Pulmonary artery endothelial cell (primary cell): ENCODE measurements around the gene F10. TPM values are rescaled to one million over a fixed set of nuclear protein-coding genes. Genes with fewer than 3 reads are reported as not detected.
"Not testable (repeated sequence)": the region's sequence is repeated elsewhere in the genome, so short reads cannot be mapped to it uniquely, and the experiment has no call there.

Experiments
- DNase-seq: peaks from one replicate; pipeline ENCODE4 v3.0.0-alpha.2; 2011; ENCODE audit warnings: low read depth, low spot score
- total RNA-seq: library from RNA; depleted of rRNA; stranded (reverse); fragments of >200 nt; gene quantifications from 2 replicates; pipeline ENCODE4 v1.2.3, GENCODE V29; 2014

Gene F10
- total RNA-seq, 1 donor from 2014 or later = 0.13 TPM

DNA sequence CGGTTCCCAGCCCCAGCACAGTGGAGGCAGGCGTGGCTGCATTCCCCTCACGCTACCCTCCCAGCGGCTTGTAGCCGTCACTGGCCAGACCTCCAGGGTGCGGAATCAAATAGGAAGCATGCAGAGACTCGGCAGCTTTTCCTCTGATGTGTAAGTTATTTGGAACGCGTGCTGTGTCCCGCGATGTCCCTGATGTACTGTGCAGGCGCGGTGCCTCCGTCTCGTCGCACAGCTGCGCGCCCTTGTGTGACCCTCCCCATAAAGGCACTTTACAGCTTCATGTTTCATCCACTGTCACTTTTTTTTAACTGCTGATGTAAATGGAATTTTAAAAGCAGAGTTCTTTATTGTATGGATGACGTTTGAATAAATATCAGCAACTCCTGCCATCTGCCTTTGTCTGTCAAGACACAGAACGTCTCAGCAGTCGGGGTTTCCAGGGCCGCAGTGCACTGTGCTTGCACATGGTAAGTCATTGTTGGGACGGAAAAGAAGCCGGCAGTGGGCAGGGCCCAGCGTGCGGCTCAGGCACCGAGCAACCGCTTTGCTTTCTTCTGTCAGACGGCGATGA lies 24.4 kb upstream of the F10 start:
- DNase-seq = no peak

DNA sequence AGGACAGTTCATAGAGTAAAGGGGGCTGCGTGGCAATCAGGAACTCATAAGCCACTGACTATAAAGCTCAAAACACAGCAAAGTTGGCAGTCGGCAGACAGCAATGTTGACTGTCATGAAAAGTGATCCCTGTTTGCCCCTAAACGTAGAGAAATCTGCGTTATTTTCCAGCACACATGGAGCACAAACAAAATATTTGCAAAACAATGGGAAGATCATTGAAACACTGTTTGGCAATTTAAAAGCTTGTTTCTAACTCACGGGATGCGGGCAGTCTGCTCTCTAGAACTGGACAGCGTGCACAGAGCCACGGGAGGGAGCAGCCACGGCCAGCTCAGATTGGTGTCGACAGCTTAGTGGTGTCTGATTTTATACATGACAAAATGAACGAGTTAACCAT lies 23.5 kb upstream of the F10 start:
- DNase-seq = no peak

DNA sequence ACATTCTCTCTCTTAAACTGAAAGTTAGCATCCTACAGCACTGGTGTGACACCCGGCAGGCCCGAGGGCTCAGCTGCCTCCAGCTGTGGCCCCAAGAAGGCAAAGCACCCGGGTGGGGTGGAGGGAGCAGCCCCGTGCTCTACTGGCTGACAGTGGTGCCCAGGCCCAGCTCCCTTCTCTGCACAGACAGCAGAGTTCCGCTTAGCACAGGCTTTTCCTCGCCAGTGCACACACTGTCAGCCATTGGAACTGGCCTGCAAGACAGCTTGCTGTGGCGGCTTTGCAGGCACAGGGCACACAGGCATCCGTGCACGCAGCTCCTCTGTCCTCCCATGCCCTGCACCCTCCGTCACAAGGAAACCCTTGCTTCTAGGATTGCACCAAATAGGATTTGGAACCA lies 20.3 kb upstream of the F10 start:
- not testable (repeated sequence) for DNase-seq

DNA sequence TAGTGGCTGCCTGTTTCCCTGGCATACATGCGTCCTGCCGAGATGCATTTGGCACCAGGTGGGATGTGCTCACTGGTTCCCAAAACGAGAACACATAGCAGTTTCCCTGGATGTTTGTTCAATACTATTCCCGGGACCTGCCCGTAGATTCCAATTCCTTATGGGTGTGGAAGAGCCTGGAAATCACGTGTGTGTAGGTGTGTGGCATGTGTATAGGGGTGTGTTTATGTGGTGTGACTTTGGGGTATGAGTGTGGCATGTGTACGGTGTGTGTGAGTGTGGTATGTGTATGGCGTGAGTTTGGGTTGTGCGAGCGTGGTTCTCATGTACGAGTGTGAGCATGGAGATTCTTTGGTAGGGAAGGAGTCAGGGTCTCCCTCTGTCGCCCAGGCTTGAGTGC lies 19.9 kb upstream of the F10 start:
- DNase-seq = no peak

DNA sequence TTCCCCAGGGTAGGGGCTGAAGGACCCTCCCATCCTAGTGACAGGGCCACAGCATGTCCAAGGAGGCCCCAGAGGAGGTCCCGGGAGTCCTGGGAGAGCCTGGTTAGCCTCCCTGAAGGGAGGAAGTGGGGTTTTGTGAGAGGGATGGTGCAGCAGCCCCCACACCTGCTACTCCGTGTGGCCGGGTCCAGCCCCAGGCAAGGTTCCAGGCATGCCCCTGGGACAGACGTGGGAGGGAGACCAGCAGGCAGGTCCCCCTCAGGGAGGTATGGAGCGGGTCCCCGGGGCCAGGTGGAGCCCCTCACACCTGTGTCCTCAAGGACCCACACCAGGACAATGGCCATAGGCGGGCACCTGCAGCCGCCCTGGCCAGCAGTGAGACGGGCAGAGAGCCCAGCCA lies 19.0 kb upstream of the F10 start:
- no peak for DNase-seq

DNA sequence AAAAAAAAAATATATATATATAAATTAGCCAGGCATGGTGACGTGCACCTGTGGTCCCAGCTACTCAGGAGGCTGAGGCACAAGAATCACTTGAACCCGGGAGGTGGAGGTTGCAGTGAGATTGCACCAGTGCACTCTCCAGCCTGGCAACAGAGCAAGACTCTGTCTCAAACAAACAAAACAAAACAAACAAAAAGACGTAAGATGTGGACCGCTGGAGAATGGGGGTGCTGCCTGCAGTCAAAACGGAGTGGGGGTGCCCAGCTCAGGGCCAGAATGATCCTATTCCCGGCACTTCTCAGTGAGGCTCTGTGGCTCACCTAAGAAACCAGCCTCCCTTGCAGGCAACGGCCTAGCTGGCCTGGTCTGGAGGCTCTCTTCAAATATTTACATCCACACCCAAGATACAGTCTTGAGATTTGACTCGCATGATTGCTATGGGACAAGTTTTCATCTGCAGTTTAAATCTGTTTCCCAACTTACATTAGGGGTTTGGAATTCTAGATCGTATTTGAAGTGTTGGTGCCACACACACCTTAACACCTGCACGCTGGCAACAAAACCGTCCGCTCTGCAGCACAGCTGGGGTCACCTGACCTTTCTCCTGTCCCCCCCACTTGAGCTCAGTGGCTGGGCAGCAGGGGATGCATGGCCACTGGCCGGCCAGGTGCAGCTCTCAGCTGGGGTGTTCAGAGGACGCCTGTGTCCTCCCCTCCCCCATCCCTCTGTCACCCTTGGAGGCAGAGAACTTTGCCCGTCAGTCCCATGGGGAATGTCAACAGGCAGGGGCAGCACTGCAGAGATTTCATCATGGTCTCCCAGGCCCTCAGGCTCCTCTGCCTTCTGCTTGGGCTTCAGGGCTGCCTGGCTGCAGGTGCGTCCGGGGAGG lies 17.3 kb upstream of the F10 start, which contains the start of gene F7:
TSS of gene F7 (plus strand) at position 760 of the 889 bp plus-strand sequence. CDS start at position 811, 51 bp downstream.
- no peak for DNase-seq

DNA sequence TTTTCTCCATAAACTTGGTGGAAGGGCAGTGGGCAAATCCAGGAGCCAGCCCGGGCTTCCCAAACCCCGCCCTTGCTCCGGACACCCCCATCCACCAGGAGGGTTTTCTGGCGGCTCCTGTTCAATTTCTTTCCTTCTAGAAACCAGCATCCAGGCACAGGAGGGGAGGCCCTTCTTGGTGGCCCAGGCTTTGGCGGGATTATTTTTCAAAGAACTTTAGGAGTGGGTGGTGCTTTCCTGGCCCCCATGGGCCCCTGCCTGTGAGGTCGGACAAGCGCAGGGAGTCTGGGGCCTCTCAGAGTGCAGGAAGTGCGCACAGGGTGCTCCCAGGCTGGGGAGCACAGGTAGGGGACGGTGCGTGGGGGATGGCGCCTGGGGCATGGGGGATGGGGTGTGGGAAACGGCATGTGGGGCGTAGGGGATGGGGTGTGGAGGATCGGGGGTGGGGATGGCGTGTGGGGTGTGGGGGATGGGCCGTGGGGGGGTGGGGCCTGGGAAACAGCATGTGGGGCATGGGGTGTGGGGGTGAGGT lies 16.6 kb upstream of the F10 start:
- no peak for DNase-seq

DNA sequence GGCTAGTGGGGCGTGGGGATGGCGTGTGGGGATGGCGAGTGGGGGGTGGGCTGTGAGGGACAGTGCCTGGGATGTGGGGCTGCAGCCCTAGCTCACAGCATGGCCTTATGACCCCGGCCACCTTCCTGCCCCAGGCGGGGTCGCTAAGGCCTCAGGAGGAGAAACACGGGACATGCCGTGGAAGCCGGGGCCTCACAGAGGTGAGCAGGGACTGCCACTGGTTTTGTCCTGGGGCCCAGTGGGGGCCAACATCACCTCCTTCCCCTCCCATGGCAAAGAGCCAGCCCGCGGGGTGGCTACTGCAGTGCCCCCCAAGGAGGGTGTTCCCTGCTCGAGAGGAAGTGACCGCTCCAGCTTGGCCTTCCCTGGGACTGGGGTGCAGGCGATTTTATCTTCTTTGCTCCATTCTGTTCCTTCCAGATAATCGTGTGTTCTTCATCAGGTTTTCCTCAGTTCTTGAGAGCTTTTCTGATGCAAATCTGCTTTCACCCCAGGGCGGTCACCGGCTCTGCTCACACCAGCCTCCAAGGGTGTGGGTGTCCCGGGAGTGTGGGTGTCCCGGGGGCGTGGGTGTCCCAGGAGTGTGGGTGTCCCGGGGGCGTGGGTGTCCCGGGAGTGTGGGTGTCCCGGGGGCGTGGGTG lies 15.8 kb upstream of the F10 start:
- no peak for DNase-seq

DNA sequence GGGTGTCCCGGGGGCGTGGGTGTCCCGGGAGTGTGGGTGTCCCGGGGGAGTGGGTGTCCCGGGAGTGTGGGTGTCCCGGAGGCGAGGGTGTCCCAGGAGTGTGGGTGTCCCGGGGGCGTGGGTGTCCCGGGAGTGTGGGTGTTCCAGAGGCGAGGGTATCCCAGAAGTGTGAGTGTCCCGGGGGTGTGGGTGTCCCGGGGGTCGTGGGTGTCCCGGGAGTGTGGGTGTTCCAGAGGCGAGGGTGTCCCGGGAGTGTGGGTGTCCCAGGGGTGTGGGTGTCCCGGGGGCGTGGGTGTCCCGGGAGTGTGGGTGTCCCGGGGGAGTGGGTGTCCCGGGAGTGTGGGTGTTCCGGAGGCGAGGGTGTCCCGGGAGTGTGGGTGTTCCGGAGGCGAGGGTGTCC lies 14.1 kb upstream of the F10 start:
- not testable (repeated sequence) for DNase-seq

DNA sequence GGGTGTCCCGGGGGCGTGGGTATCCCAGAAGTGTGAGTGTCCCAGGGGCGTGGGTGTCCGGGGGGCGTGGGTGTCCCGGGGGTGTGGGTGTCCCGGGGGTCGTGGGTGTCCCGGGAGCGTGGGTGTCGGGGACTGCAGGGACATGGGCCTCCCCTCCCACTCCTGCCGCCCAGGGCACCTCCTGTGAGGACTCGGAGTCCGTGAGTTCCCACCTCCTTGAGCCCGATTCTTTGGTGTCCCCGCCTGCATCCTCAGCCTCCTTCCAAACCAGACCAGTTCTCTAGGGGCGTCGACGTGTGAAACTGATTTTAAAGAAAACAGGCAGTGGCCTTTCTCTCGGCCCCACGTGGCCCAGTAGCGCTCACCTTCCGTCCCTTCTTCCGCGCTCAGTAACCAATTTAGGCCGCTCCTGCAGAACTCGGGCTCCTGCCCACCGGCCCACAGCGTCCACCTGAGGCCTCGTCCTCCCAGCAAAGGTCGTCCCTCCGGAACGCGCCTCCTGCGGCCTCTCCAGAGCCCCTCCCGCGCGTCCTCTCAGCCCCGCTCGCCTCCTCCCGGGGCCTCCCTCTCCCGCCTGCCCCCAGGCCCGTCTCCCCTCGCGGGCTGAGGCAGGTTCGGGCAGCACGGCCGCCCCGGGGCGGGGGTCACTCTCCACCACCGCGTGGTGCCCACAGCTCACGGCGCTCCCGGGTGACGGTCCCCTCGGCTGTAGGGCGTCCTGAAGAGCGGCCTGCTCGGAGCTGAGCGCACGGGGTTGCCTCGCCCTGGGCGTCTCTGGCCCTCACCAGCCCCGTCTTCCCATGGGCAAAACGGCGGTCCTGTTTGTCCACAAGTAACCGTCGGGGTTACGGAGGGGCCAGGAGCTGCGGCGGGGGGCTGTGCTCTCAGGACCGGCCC lies 13.2 kb upstream of the F10 start:
- no peak for DNase-seq

DNA sequence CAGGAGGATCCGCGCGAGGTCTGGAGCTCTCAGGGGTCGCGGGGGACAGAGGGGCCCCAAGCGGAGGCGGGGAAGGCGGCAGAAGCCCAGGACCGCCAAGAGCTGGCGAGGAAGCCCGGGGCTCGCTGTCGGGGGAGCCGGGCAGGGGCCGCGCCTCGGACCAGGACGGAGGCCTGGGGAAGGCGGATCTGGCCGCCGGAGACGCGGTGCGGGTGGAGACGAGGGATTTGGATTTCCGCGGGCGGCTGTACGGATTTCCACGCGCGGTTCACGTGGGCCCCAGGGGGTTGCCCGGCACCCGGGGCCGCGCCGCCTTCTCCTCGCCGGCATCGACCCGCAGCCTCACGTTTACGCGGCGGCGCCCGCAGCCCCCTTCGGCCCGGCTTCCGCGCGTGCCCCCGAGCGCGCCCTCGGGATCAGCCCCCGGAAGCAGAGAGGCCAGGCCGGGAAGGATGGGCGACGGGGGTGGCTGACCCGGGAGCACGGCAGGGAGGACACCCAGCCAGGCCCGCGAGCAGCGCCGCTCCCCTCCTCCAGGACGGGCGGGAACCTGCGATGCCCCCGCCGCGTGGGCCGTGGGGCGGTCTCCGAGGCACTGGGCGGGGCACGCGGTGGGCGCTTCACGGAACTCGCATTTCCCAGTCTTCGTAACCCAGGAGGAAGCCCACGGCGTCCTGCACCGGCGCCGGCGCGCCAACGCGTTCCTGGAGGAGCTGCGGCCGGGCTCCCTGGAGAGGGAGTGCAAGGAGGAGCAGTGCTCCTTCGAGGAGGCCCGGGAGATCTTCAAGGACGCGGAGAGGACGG lies 12.3 kb upstream of the F10 start:
- DNase-seq = no peak

DNA sequence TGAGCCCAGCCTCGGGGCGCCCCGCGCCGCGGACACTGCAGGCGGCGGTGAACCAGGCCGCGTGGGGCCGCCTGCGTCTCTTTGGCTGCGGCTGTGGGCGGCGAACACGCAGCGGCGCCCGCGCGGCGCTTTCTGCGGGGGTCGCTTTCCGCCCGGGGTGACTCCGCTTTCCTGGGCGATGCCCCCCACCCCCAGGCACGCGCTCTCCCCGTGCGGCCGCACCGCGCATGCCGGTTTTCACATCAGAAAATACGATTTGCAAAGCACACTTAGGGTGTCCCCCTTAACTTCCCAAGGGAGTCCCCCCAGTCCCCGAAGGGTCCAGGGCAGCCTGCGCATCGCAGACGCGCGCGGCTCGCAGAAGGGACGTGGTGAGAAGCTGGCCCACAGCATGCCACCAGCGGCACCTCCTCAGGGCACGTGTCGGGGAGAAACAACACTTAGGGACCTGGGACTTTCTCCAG lies 11.7 kb upstream of the F10 start:
- no peak for DNase-seq

DNA sequence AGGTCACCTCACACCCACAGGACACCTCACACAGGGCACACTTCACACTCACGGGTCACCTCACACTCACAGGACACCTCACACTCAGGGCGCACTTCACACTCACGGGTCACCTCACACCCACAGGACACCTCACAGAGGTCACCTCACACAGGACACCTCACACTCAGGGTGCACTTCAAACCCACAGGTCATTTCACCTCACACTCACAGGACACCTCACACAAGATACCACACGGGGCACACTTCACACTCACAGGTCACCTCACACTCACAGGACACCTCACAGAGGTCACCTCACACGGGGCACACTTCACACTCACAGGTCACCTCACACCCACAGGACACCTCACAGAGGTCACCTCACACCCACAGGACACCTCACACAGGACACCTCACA lies 10.8 kb upstream of the F10 start:
- DNase-seq = not testable (repeated sequence)

DNA sequence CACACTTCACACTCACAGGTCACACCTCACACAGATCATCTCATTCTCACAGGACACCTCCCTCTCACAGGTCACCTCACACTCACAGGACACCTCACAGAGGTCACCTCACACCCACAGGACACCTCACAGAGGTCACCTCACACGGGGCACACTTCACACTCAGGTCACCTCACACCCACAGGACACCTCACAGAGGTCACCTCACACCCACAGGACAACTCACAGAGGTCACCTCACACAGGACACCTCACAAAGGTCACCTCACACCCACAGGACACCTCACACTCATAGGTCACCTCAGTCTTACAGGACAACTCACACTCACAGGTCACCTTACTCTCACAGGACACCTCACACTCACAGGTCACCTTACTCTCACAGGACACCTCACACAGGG lies 10.1 kb upstream of the F10 start:
- not testable (repeated sequence) for DNase-seq

DNA sequence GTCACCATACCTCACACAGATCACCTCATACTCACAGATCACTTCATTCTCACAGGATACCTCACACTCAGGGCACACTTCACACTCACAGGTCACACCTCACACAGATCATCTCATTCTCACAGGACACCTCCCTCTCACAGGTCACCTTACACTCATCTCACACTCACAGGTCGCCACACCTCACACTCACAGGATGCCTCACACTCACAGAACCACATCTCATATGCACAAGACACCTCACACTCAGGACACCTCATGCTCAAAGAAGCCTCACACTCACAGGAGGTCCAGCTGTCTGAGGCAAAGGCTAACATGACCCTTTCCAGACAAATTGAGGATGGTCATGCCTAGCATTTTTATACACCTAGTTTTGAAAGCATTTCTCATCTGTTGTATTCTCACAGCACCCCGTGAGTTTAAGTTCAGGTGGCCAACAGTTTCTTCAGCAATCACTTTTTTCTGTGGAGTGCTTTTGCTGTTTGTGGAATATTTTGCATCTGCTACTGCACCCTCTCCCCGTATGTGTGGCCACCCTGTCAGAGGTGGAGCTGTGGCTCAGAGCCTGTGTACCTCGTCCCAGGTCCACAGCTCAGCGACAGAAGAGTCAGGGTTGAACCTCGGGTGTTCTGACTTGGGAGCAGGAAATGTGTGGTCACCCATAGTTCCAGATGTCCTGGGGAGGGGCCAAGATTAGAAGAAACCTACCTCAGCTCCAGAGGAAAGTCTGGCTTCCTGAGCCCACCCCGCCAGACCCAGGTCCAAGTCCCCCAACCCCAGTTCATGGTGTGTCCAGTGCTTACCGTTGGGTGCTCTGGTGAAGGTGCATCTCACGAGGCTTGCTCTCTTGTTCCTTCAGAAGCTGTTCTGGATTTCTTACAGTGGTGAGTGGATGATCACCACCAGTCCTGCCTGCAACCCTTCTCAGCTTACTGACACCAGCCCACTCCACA lies 9.4 kb upstream of the F10 start:
- no peak for DNase-seq

DNA sequence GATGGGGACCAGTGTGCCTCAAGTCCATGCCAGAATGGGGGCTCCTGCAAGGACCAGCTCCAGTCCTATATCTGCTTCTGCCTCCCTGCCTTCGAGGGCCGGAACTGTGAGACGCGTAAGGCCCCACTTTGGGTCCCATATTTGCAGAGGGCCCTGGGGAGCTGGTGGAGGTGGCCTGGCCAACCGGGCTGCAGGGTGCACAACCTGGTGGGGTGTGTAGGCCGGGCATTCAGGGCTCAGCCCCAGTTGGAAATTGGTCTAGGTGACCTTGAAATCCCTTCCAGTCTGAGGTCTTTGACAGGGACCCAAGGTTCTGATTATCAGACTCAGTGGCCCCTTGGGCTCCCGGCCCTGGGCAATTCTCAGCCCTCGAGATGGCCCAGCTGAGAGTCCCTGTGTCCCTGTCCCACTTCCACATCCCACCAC lies 8.7 kb upstream of the F10 start:
- no peak for DNase-seq

DNA sequence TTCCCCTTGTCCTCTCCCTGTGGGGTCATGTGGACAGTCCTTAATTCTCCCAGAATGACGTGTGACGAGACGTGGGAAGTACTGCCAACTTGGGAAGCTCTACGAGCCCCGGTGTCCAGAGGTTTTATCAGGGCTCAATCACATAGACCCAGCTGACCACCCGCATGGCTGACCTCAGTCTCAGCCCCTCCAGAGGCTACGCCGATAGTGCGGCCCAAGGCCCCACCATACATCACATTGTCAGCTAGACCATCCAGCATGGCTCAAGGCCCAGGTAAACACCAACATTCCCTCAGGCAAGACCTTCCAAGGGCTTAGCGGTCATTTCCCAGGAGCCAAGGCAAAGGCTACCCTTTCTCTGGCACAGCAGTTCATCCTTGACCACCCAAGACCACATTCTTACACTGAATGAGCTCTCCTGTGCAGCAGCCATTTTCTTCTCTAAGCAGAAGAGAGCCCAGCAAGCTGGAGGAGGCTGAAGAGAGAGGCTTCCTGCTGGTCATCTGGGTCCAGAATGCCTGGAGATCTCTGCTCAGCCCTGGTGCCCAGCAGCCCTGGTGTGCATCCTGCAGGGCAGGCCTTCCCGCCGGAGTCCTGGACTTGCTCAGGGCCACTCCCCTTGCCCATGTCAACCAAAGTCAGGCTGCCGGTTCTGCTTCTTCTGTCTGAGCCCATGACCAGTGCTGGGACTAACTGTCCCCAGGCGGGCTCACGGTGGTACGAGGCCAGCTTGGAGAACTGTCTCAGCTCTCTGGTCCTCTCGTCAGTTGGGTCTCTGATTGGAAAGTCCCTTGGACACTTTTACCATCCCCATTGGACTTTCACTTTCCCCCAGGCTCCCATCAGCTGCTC lies 7.9 kb upstream of the F10 start:
- no peak for DNase-seq
